MCF 10A (cell line): Measurements from ENCODE around the gene NCOA6. TPM values are rescaled to one million over a fixed set of nuclear protein-coding genes. Genes with fewer than 3 reads are reported as not detected.
A peak's percentile ranks its signal among the peaks of the same experiment; 100 is the strongest.

Experiments used
- BruUV-seq: library from RNA; stranded (reverse); fragments of 400-500 nt; replicated peaks from 2 replicates; lab custom pipeline; 2021; lab: Mats Ljungman, UMichigan
- CTCF ChIA-PET: fragments of 300-600 bp; sonication (Branson Sonifier 250); formaldehyde crosslinking; extraction: SDS; loops from one replicate; lab custom pipeline; 2021; ENCODE audit warnings: antibody characterized with exemption, inconsistent platforms; lab: Yijun Ruan, JAX
- POLR2A ChIA-PET: fragments of 300-600, 350-650 bp; sonication (Branson Sonifier 250); formaldehyde crosslinking; extraction: SDS; loops from one replicate; lab custom pipeline; 2020; ENCODE audit warnings: antibody characterized with exemption, inconsistent platforms; lab: Yijun Ruan, JAX
- DNase-seq: peaks from one replicate; pipeline ENCODE4 v3.0.0-alpha.2; 2018; ENCODE audit not compliant: unreplicated experiment
- H3K27ac Mint-ChIP-seq: one replicate; pipeline ENCODE4 v1.8.0; 2022; ENCODE audit warnings: mild to moderate bottlenecking, low read depth, mixed read lengths; ENCODE audit not compliant: unreplicated experiment
- H3K27me3 Mint-ChIP-seq: one replicate; pipeline ENCODE4 v1.8.0; 2022; ENCODE audit warnings: mixed read lengths; ENCODE audit not compliant: insufficient read depth, unreplicated experiment
- H3K36me3 Mint-ChIP-seq: one replicate; pipeline ENCODE4 v1.8.0; 2022; ENCODE audit warnings: mild to moderate bottlenecking, moderate library complexity, mixed read lengths; ENCODE audit not compliant: insufficient read depth, unreplicated experiment
- H3K4me1 Mint-ChIP-seq: one replicate; pipeline ENCODE4 v1.8.0; 2022; ENCODE audit warnings: mixed read lengths; ENCODE audit not compliant: insufficient read depth, unreplicated experiment
- H3K4me3 Mint-ChIP-seq: one replicate; pipeline ENCODE4 v1.8.0; 2022; ENCODE audit warnings: mild to moderate bottlenecking, moderate library complexity, mixed read lengths; ENCODE audit not compliant: unreplicated experiment
- H3K9me3 Mint-ChIP-seq: one replicate; pipeline ENCODE4 v1.8.0; 2022; ENCODE audit warnings: mixed read lengths; ENCODE audit not compliant: unreplicated experiment
- CTCF ChIP-seq: fragments of 200-600 bp; IDR thresholded peaks from one replicate; pipeline ENCODE4 v1.8.0; 2022; ENCODE audit warnings: antibody characterized with exemption, mild to moderate bottlenecking; ENCODE audit not compliant: unreplicated experiment
- intact Hi-C: fragments of 100-400 bp; cut with micrococcal nuclease; formaldehyde crosslinking; loops from 2 replicates; pipeline ENCODE4 v1.14.1; 2022
- total RNA-seq: library from RNA; stranded (reverse); gene quantifications from 2 replicates; pipeline ENCODE4 v1.2.3, GENCODE V29; 2022

Gene NCOA6
- total RNA-seq, 1 experiment from 2014 or later: 27.9 TPM

GRCh38 chr20:34675993-34676641, 149.3 kb downstream of the NCOA6 start:
- H3K36me3 Mint-ChIP-seq: peaks cover 7% of the 10 kb centered on the region
- TSS peak; percentile 50 for BruUV-seq
- peak overlapping the region; percentile 90 for H3K4me3 Mint-ChIP-seq
- peaks cover 6% of the 10 kb centered on the region for H3K4me1 Mint-ChIP-seq
- no peaks in the 10 kb centered on the region for H3K9me3 Mint-ChIP-seq
- H3K27ac Mint-ChIP-seq: peak overlapping the region; percentile 95
- POLR2A ChIA-PET: interaction anchor here (0.5 to 3.6 kb wide), 21 partner anchors 9 to 495 kb away, joined by 3 to 44 read pairs (median 4); partner anchors contain the start of genes DYNLRB1 and TP53INP2
- intact Hi-C loops: loop anchor here (2.0 kb wide), 1 partner anchor 29 kb away; the partner anchor contains the start of gene TP53INP2
- no peaks in the 10 kb centered on the region for H3K27me3 Mint-ChIP-seq
- CTCF ChIA-PET: interaction anchor here (0.6 to 1.3 kb wide), 5 partner anchors 12 to 267 kb away, joined by 3 to 4 read pairs (median 3); partner anchors contain the start of gene MAP1LC3A
- no peak for TF ChIP-seq CTCF
- DNase-seq: no peak

GRCh38 chr20:34675561-34675960, 149.9 kb downstream of the NCOA6 start:
- no peak for DNase-seq
- no peak for TF ChIP-seq CTCF
- Mint-ChIP-seq H3K27ac (peak overlapping the region; percentile 95), H3K27me3 (no peaks in the 10 kb centered on the region), H3K9me3 (no peaks in the 10 kb centered on the region), H3K36me3 (peaks cover 7% of the 10 kb centered on the region), H3K4me1 (peaks cover 6% of the 10 kb centered on the region), H3K4me3 (peak overlapping the region; percentile 90)
- CTCF ChIA-PET: interaction anchor here (0.6 to 1.3 kb wide), 6 partner anchors 9 to 268 kb away, joined by 3 read pairs; partner anchors contain the start of gene TP53INP2
- no TSS peak for BruUV-seq
- POLR2A ChIA-PET: interaction anchor here (0.5 to 3.6 kb wide), 17 partner anchors 9 to 495 kb away, joined by 3 to 44 read pairs (median 4); partner anchors contain the start of genes DYNLRB1 and TP53INP2
- intact Hi-C loops: no loop called here

- no peak overlapping the region for H3K27ac Mint-ChIP-seq
- no peak overlapping the region for H3K4me3 Mint-ChIP-seq
- H3K27me3 Mint-ChIP-seq: no peaks in the 10 kb centered on the region
- POLR2A ChIA-PET: interaction anchor here (2.3 kb wide), 1 partner anchor 10 kb away, joined by 8 read pairs; no protein-coding TSS in a partner anchor
- no TSS peak for BruUV-seq
- no peak for DNase-seq
- peaks cover 7% of the 10 kb centered on the region for H3K36me3 Mint-ChIP-seq
- peaks cover 6% of the 10 kb centered on the region for H3K4me1 Mint-ChIP-seq
- CTCF ChIA-PET: interaction anchor here (1.1 to 1.2 kb wide), 2 partner anchors 35 to 93 kb away, joined by 3 to 4 read pairs; no protein-coding TSS in a partner anchor
- no peaks in the 10 kb centered on the region for H3K9me3 Mint-ChIP-seq
- TF ChIP-seq CTCF: no peak
- intact Hi-C loops: no loop called here
These were observed 152.0 kb downstream of the NCOA6 start for GRCh38 chr20:34673412-34673811.

- no TSS peak for BruUV-seq
- DNase-seq: no peak
- H3K4me3 Mint-ChIP-seq: no peak overlapping the region
- H3K27ac Mint-ChIP-seq: no peak overlapping the region
- no peak for TF ChIP-seq CTCF
- intact Hi-C loops: no loop called here
- ChIA-PET CTCF (interaction anchor here (0.7 kb wide), 2 partner anchors 14 to 349 kb away, joined by 3 read pairs; no protein-coding TSS in a partner anchor), POLR2A (interaction anchor here (1.2 kb wide), 1 partner anchor 306 kb away, joined by 3 read pairs; the partner anchor contains the start of gene ITCH)
- H3K9me3 Mint-ChIP-seq: no peaks in the 10 kb centered on the region
- H3K27me3 Mint-ChIP-seq: no peaks in the 10 kb centered on the region
- no peaks in the 10 kb centered on the region for H3K4me1 Mint-ChIP-seq
- no peaks in the 10 kb centered on the region for H3K36me3 Mint-ChIP-seq
These were observed 156.4 kb downstream of the NCOA6 start for GRCh38 chr20:34669094-34669493.
